ENCODE results near the gene SLC5A10.
A peak's percentile ranks its signal among the peaks of the same experiment; 100 is the strongest.

Gene SLC5A10

GRCh38 chr17:19004421-19005136 lies 52.6 kb downstream of the SLC5A10 start, which contains the start of gene FAM83G:
FAM83G (minus strand) TSS chr17:19004764; CDS start chr17:19004041, 723 bp downstream.
- peak; percentile 93 for DNase-seq

GRCh38 chr17:19005137-19005773 lies 53.3 kb downstream of the SLC5A10 start:
- DNase-seq: no peak

GRCh38 chr17:19005789-19006430 lies 53.9 kb downstream of the SLC5A10 start:
- DNase-seq: no peak

- DNase-seq: no peak
Measured at GRCh38 chr17:19006698-19007097, 54.7 kb downstream of the SLC5A10 start.

GRCh38 chr17:19009970-19010369 lies 58.0 kb downstream of the SLC5A10 start:
- DNase-seq: no peak

- no peak for DNase-seq
Measured at GRCh38 chr17:19010729-19011505, 59.0 kb downstream of the SLC5A10 start.

GRCh38 chr17:19011581-19011980 lies 59.6 kb downstream of the SLC5A10 start:
- no peak for DNase-seq

GRCh38 chr17:19012171-19013080 lies 60.5 kb downstream of the SLC5A10 start:
- DNase-seq: no peak

GRCh38 chr17:19013226-19013625 lies 61.3 kb downstream of the SLC5A10 start:
- DNase-seq: no peak

- DNase-seq: no peak
Measured at GRCh38 chr17:19013806-19014627, 62.1 kb downstream of the SLC5A10 start.

GRCh38 chr17:19014628-19015215 lies 62.8 kb downstream of the SLC5A10 start:
- no peak for DNase-seq

GRCh38 chr17:19015428-19015827 lies 63.5 kb downstream of the SLC5A10 start:
- DNase-seq: no peak

- DNase-seq: no peak
Measured at GRCh38 chr17:19016297-19016696, 64.3 kb downstream of the SLC5A10 start.

GRCh38 chr17:19016881-19017280 lies 64.9 kb downstream of the SLC5A10 start:
- DNase-seq: no peak

GRCh38 chr17:19017401-19017800 lies 65.4 kb downstream of the SLC5A10 start:
- no peak for DNase-seq

GRCh38 chr17:19017804-19018599 lies 66.0 kb downstream of the SLC5A10 start:
- DNase-seq: no peak

GRCh38 chr17:19018600-19018950 lies 66.6 kb downstream of the SLC5A10 start:
- no peak for DNase-seq

- no peak for DNase-seq
Measured at GRCh38 chr17:19019041-19019941, 67.3 kb downstream of the SLC5A10 start.

- no peak for DNase-seq
Measured at GRCh38 chr17:19020016-19020415, 68.1 kb downstream of the SLC5A10 start.

All from activated naive CD4-positive, alpha-beta T cell treated with Interleukin-2 at 50 U/mL for 16 hours (primary cell).